ENCODE results near the gene STXBP5. TPM values are rescaled to one million over a fixed set of nuclear protein-coding genes. Genes with fewer than 3 reads are reported as not detected.

Gene STXBP5
- total RNA-seq, 4 donors from 2014 or later, result 25.6 to 40.0 (median 30.4) TPM

GRCh38 chr6:147170269-147170668 is 33.9 kb upstream of the STXBP5 start:
- H3K4me3 ChIP-seq, result no peak overlapping the region
- 88 to 96% methylated on average over 1 of the region's 1 CpG for WGBS, 2 donors
- intact Hi-C loops (cut with DNase I), result no loop called here
- no peaks in the 10 kb centered on the region for H3K36me3 ChIP-seq
- no peaks in the 10 kb centered on the region for H3K9me3 ChIP-seq
- DNase-seq, result no peak
- H3K27me3 ChIP-seq, result no peaks in the 10 kb centered on the region
- TF ChIP-seq CTCF (IDR thresholded peaks at IDR 0.05) (no peak), POLR2A (IDR thresholded peaks at IDR 0.05) (no peak)
- no peak overlapping the region for H3K27ac ChIP-seq
- H3K4me1 ChIP-seq, result no peaks in the 10 kb centered on the region

- DNase-seq, result no peak
- Histone ChIP-seq H3K27me3 (no peaks in the 10 kb centered on the region), H3K4me1 (no peaks in the 10 kb centered on the region), H3K9me3 (no peaks in the 10 kb centered on the region), H3K36me3 (no peaks in the 10 kb centered on the region), H3K4me3 (no peak overlapping the region), H3K27ac (no peak overlapping the region)
- 33 to 43% methylated on average over 5 of the region's 5 CpGs for WGBS, 2 donors
- no peak for TF ChIP-seq POLR2A (IDR thresholded peaks at IDR 0.05)
- TF ChIP-seq CTCF (IDR thresholded peaks at IDR 0.05), result no peak
- intact Hi-C loops (cut with DNase I), result no loop called here
These were observed 31.1 kb upstream of the STXBP5 start for GRCh38 chr6:147173140-147173539.

GRCh38 chr6:147173675-147174308 is 30.4 kb upstream of the STXBP5 start:
- TF ChIP-seq POLR2A (IDR thresholded peaks at IDR 0.05) (no peak), CTCF (IDR thresholded peaks at IDR 0.05) (no peak)
- WGBS, 2 donors, result 74 to 80% methylated on average over 3 of the region's 3 CpGs
- no peak for DNase-seq
- Histone ChIP-seq H3K27ac (no peak overlapping the region), H3K4me3 (no peak overlapping the region), H3K4me1 (no peaks in the 10 kb centered on the region), H3K27me3 (no peaks in the 10 kb centered on the region), H3K36me3 (no peaks in the 10 kb centered on the region), H3K9me3 (no peaks in the 10 kb centered on the region)
- intact Hi-C loops (cut with DNase I), result no loop called here

GRCh38 chr6:147176795-147177194 is 27.4 kb upstream of the STXBP5 start:
- H3K4me3 ChIP-seq, result no peak overlapping the region
- WGBS, 2 donors, result 29 to 60% methylated on average over 1 of the region's 1 CpG
- no peaks in the 10 kb centered on the region for H3K27me3 ChIP-seq
- no peak overlapping the region for H3K27ac ChIP-seq
- TF ChIP-seq POLR2A (IDR thresholded peaks at IDR 0.05), result no peak
- TF ChIP-seq CTCF (IDR thresholded peaks at IDR 0.05), result no peak
- no peaks in the 10 kb centered on the region for H3K4me1 ChIP-seq
- H3K36me3 ChIP-seq, result no peaks in the 10 kb centered on the region
- no peak for DNase-seq
- intact Hi-C loops (cut with DNase I), result no loop called here
- H3K9me3 ChIP-seq, result no peaks in the 10 kb centered on the region

GRCh38 chr6:147177286-147177685 is 26.9 kb upstream of the STXBP5 start:
- Histone ChIP-seq H3K36me3 (no peaks in the 10 kb centered on the region), H3K4me1 (no peaks in the 10 kb centered on the region), H3K9me3 (no peaks in the 10 kb centered on the region), H3K4me3 (no peak overlapping the region), H3K27me3 (no peaks in the 10 kb centered on the region), H3K27ac (no peak overlapping the region)
- no peak for TF ChIP-seq POLR2A (IDR thresholded peaks at IDR 0.05)
- no peak for TF ChIP-seq CTCF (IDR thresholded peaks at IDR 0.05)
- intact Hi-C loops (cut with DNase I), result no loop called here
- DNase-seq, result no peak
- WGBS, 2 donors, result 87 to 89% methylated on average over 3 of the region's 3 CpGs

Data from esophagus squamous epithelium (tissue), 5 donors.